OCI-LY1 (cell line): ENCODE measurements around the gene OVOL2.
A peak's percentile ranks its signal among the peaks of the same experiment; 100 is the strongest.

Source experiments
- H2AFZ ChIP-seq: fragments of 200-600 bp; sonication (generic), shearing (Covaris generic); 2 replicates; pipeline ENCODE4 v1.6.0; 2014; ENCODE audit warnings: antibody characterized with exemption, mild to moderate bottlenecking, low read length
- H3F3A ChIP-seq: fragments of 200-600 bp; sonication (generic), shearing (Covaris generic); 2 replicates; pipeline ENCODE4 v1.6.0; 2014; ENCODE audit warnings: mild to moderate bottlenecking, antibody characterized with exemption, low read length, moderate library complexity; ENCODE audit not compliant: insufficient read depth
- H3K27ac ChIP-seq: fragments of 200-600 bp; sonication (generic); 2 replicates; pipeline ENCODE4 v1.5.1; 2014; ENCODE audit warnings: low read length, mixed run types, mild to moderate bottlenecking, low read depth; ENCODE audit not compliant: poor library complexity, severe bottlenecking
- H3K27me3 ChIP-seq: fragments of 200-600 bp; sonication (generic); 2 replicates; pipeline ENCODE4 v1.6.0; 2014; ENCODE audit warnings: antibody characterized with exemption, mild to moderate bottlenecking, low read length, moderate library complexity; ENCODE audit not compliant: insufficient read depth
- H3K36me3 ChIP-seq: fragments of 200-600 bp; sonication (generic); 2 replicates; pipeline ENCODE4 v1.6.1; 2014; ENCODE audit warnings: mild to moderate bottlenecking, antibody characterized with exemption, low read length, moderate library complexity, mixed read lengths; ENCODE audit not compliant: insufficient read depth
- H3K4me1 ChIP-seq: fragments of 200-600 bp; sonication (generic); 2 replicates; pipeline ENCODE4 v1.5.1; 2014; ENCODE audit warnings: mild to moderate bottlenecking, low read length, moderate library complexity; ENCODE audit not compliant: insufficient read depth, severe bottlenecking
- H3K4me2 ChIP-seq: fragments of 200-600 bp; sonication (generic), shearing (Covaris generic); 2 replicates; pipeline ENCODE4 v1.6.1; 2014; ENCODE audit warnings: low read length
- H3K4me3 ChIP-seq: fragments of 200-600 bp; sonication (generic); 2 replicates; pipeline ENCODE4 v1.5.1; 2014; ENCODE audit warnings: low read length, low read depth, mild to moderate bottlenecking, mixed read lengths; ENCODE audit not compliant: poor library complexity, severe bottlenecking
- H3K79me2 ChIP-seq: fragments of 200-600 bp; shearing (Covaris generic); 2 replicates; pipeline ENCODE4 v1.6.1; 2016; ENCODE audit warnings: mixed run types, low read length, mixed read lengths; ENCODE audit not compliant: insufficient read depth
- H3K9ac ChIP-seq: fragments of 200-600 bp; sonication (generic), shearing (Covaris generic); 2 replicates; pipeline ENCODE4 v1.6.1; 2014; ENCODE audit warnings: mild to moderate bottlenecking, low read length, mixed read lengths
- H3K9me2 ChIP-seq: fragments of 200-600 bp; sonication (generic), shearing (Covaris generic); 2 replicates; pipeline ENCODE4 v1.6.1; 2014; ENCODE audit warnings: low read depth, mild to moderate bottlenecking, low read length, mixed read lengths
- H3K9me3 ChIP-seq: fragments of 200-600 bp; shearing (Covaris generic); 2 replicates; pipeline ENCODE4 v1.6.1; 2014; ENCODE audit warnings: low read length, mixed read lengths
- H4K20me1 ChIP-seq: fragments of 200-600 bp; sonication (generic), shearing (Covaris generic); 2 replicates; pipeline ENCODE4 v1.6.0; 2016; ENCODE audit warnings: mild to moderate bottlenecking, low read length; ENCODE audit not compliant: insufficient read depth
- CTCF ChIP-seq: fragments of 200-600 bp; sonication (generic), shearing (Covaris generic); IDR thresholded peaks from 2 replicates; pipeline ENCODE4 v1.5.1; 2017; ENCODE audit warnings: mild to moderate bottlenecking, antibody characterized with exemption, low read length, moderate library complexity, mixed read lengths
- EZH2 ChIP-seq: fragments of 200-600 bp; sonication (generic), shearing (Covaris generic); IDR thresholded peaks from 2 replicates; pipeline ENCODE4 v1.8.0; 2017; ENCODE audit warnings: borderline replicate concordance, mixed run types, mild to moderate bottlenecking, antibody characterized with exemption, low read length, moderate library complexity, mixed read lengths

The OVOL2 gene

GRCh38 chr20:17995967-17996819 lies 61.5 kb downstream of the OVOL2 start:
- Histone ChIP-seq H3F3A (no peaks in the 10 kb centered on the region), H4K20me1 (no peaks in the 10 kb centered on the region), H3K27me3 (no peaks in the 10 kb centered on the region), H3K4me2 (peak overlapping the region; percentile 28; the same call in 1 of the 2 replicates), H3K9me2 (no peaks in the 10 kb centered on the region), H3K4me3 (no peak overlapping the region), H3K36me3 (no peaks in the 10 kb centered on the region), H3K79me2 (no peaks in the 10 kb centered on the region), H3K4me1 (peaks cover 27% of the 10 kb centered on the region), H2AFZ (no peak overlapping the region), H3K9me3 (no peaks in the 10 kb centered on the region), H3K27ac (no peak overlapping the region), H3K9ac (no peak overlapping the region)
- peak; percentile 98 for TF ChIP-seq CTCF
- TF ChIP-seq EZH2, result no peak

DNA sequence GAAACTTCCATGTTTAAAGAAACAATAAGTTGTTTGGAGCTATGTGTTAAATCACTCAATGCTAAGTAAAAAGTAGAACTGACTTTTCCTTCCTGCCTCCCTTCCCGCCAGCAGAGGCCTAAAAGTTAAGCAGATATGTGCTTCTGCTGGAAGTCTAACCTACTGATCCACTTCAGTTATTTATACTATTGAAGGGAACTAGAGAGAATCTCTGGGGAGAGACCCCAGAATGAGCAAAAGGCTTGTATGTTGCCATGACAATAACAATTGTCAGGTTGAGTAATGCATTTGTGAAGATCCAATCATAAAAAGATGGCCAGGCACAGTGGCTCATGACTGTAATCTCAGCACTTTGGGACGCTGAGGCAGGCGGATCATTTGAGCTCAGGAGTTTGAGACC lies 64.2 kb downstream of the OVOL2 start:
- TF ChIP-seq EZH2 (no peak), CTCF (no peak)
- H3K27ac ChIP-seq, result peak overlapping the region; percentile 7
- H3K27me3 ChIP-seq, result no peaks in the 10 kb centered on the region
- no peaks in the 10 kb centered on the region for H3K9me3 ChIP-seq
- H3F3A ChIP-seq, result no peaks in the 10 kb centered on the region
- no peaks in the 10 kb centered on the region for H3K79me2 ChIP-seq
- no peaks in the 10 kb centered on the region for H4K20me1 ChIP-seq
- H3K4me3 ChIP-seq, result no peak overlapping the region
- H3K9me2 ChIP-seq, result no peaks in the 10 kb centered on the region
- H2AFZ ChIP-seq, result no peak overlapping the region
- peaks cover 23% of the 10 kb centered on the region for H3K36me3 ChIP-seq
- H3K4me2 ChIP-seq, result no peak overlapping the region
- no peak overlapping the region for H3K9ac ChIP-seq
- H3K4me1 ChIP-seq, result peaks cover 27% of the 10 kb centered on the region

- Histone ChIP-seq H3K9ac (no peak overlapping the region), H3K4me3 (no peak overlapping the region), H4K20me1 (no peaks in the 10 kb centered on the region), H3K27ac (peak overlapping the region; percentile 7), H3K36me3 (peaks cover 29% of the 10 kb centered on the region), H3K27me3 (no peaks in the 10 kb centered on the region), H3K9me3 (no peaks in the 10 kb centered on the region), H3K9me2 (no peaks in the 10 kb centered on the region), H3F3A (no peaks in the 10 kb centered on the region), H3K79me2 (no peaks in the 10 kb centered on the region), H2AFZ (no peak overlapping the region), H3K4me2 (no peak overlapping the region), H3K4me1 (peaks cover 27% of the 10 kb centered on the region)
- no peak for TF ChIP-seq CTCF
Observed at GRCh38 chr20:17992847-17993513, 64.7 kb downstream of the OVOL2 start.
